NK-92 (cell line): ENCODE results near the gene EIF3L.

Source experiments
- DNase-seq: peaks from one replicate; lab custom pipeline; 2025; ENCODE audit not compliant: unreplicated experiment; lab: John Stamatoyannopoulos, UW

The EIF3L gene

GRCh38 chr22:37816543-37817180 is 32.6 kb upstream of the EIF3L start:
- no peak for DNase-seq

GRCh38 chr22:37817705-37818408 is 31.4 kb upstream of the EIF3L start:
- DNase-seq = no peak

- DNase-seq = no peak
Measured at GRCh38 chr22:37818409-37819104, 30.7 kb upstream of the EIF3L start.

GRCh38 chr22:37819105-37819433 is 30.1 kb upstream of the EIF3L start:
- DNase-seq = no peak

GRCh38 chr22:37820350-37820749 is 28.9 kb upstream of the EIF3L start:
- no peak for DNase-seq

- DNase-seq = no peak
Measured at GRCh38 chr22:37822079-37822833, 27.0 kb upstream of the EIF3L start.

- no peak for DNase-seq
Measured at GRCh38 chr22:37823134-37823985, 25.9 kb upstream of the EIF3L start, which contains the start of gene GALR3. GALR3 (plus strand) TSS chr22:37823382; CDS start chr22:37823407, 25 bp downstream.

- no peak for DNase-seq
Measured at GRCh38 chr22:37824674-37825641, 24.3 kb upstream of the EIF3L start.

GRCh38 chr22:37827056-37827455 is 22.2 kb upstream of the EIF3L start:
- no peak for DNase-seq

GRCh38 chr22:37830093-37830842 is 19.0 kb upstream of the EIF3L start:
- DNase-seq = no peak

- DNase-seq = no peak
Measured at GRCh38 chr22:37831472-37831871, 17.7 kb upstream of the EIF3L start.

GRCh38 chr22:37832022-37832857 is 17.0 kb upstream of the EIF3L start:
- DNase-seq = no peak

- no peak for DNase-seq
Measured at GRCh38 chr22:37842015-37842793, 7.0 kb upstream of the EIF3L start.

- no peak for DNase-seq
Measured at GRCh38 chr22:37843741-37844089, 5.5 kb upstream of the EIF3L start.

- DNase-seq = no peak
Measured at GRCh38 chr22:37844904-37845329, 4.3 kb upstream of the EIF3L start.

GRCh38 chr22:37846433-37846832 is 2.8 kb upstream of the EIF3L start:
- DNase-seq = no peak

- DNase-seq = no peak
Measured at GRCh38 chr22:37848587-37849088, 581 bp upstream of the EIF3L start.
